Cardiac muscle cell (in vitro differentiated cells and primary cell): ENCODE results near the gene BMP8B. TPM values are rescaled to one million over a fixed set of nuclear protein-coding genes. Genes with fewer than 3 reads are reported as not detected.

Experiments
- DNase-seq, 2 donors: peaks; one replicate each; pipeline versions ENCODE4 v3.0.0 to v3.0.0-alpha.2; 2010 to 2017; ENCODE audit warnings: low read depth in 1 of 2, low spot score in 1 of 2
- H3K27ac ChIP-seq: fragments of 200-600 bp; sonication (generic); 2 replicates; pipeline ENCODE4 v1.5.1; 2016
- H3K27me3 ChIP-seq: fragments of 200-600 bp; sonication (generic); 2 replicates; pipeline ENCODE4 v1.6.0; 2016; ENCODE audit warnings: control low read depth
- H3K36me3 ChIP-seq: fragments of 200-600 bp; sonication (generic); 2 replicates; pipeline ENCODE4 v1.5.1; 2016; ENCODE audit warnings: control low read depth
- H3K4me1 ChIP-seq: fragments of 200-600 bp; sonication (generic); 2 replicates; pipeline ENCODE4 v1.8.1; 2017; ENCODE audit warnings: low read depth, mild to moderate bottlenecking, mixed run types
- H3K4me3 ChIP-seq: fragments of 200-600 bp; sonication (generic); 2 replicates; pipeline ENCODE4 v1.5.1; 2016; ENCODE audit warnings: mild to moderate bottlenecking
- H3K9me3 ChIP-seq: fragments of 200-600 bp; sonication (generic); 2 replicates; pipeline ENCODE4 v1.5.1; 2017; ENCODE audit warnings: low read depth, mild to moderate bottlenecking, control low read depth
- CTCF ChIP-seq: IDR thresholded peaks from 2 replicates; pipeline ENCODE4 v1.5.1; 2012; ENCODE audit warnings: low read depth, mild to moderate bottlenecking, low read length
- polyA plus RNA-seq: library from polyadenylated mRNA; unstranded; fragments of >200 nt; fragmentation: Nextera tagmentation; extraction: Ambion mirVana; gene quantifications from 2 replicates; pipeline ENCODE4 v1.2.1, GENCODE V29; 2016
- total RNA-seq: library from RNA; depleted of rRNA; stranded (reverse); fragments of >200 nt; gene quantifications from 2 replicates; pipeline ENCODE4 v1.2.3, GENCODE V29; 2016

Gene BMP8B
- total and polyA plus RNA-seq, 2 experiments from 2014 or later, result 0.02 TPM; not detected in 1

GRCh38 chr1:39753132-39754025 is 35.3 kb downstream of the BMP8B start:
- no peak for DNase-seq
- peaks cover 48% of the 10 kb centered on the region for H3K36me3 ChIP-seq
- TF ChIP-seq CTCF, result no peak

GRCh38 chr1:39752703-39753102 is 36.0 kb downstream of the BMP8B start:
- Histone ChIP-seq H3K27me3 (no peaks in the 10 kb centered on the region), H3K4me1 (no peaks in the 10 kb centered on the region), H3K27ac (no peak overlapping the region), H3K9me3 (no peaks in the 10 kb centered on the region), H3K4me3 (no peak overlapping the region), H3K36me3 (peaks cover 54% of the 10 kb centered on the region)
- DNase-seq, result no peak
- TF ChIP-seq CTCF, result no peak

More at GRCh38 chr1:39753132-39754025, 35.3 kb downstream of the BMP8B start:
- Histone ChIP-seq H3K27me3 (no peaks in the 10 kb centered on the region), H3K4me3 (no peak overlapping the region), H3K4me1 (no peaks in the 10 kb centered on the region), H3K9me3 (no peaks in the 10 kb centered on the region), H3K27ac (no peak overlapping the region)

- no peak overlapping the region for H3K4me3 ChIP-seq
- no peaks in the 10 kb centered on the region for H3K27me3 ChIP-seq
- no peaks in the 10 kb centered on the region for H3K4me1 ChIP-seq
- peaks cover 62% of the 10 kb centered on the region for H3K36me3 ChIP-seq
- DNase-seq, result no peak
- H3K27ac ChIP-seq, result no peak overlapping the region
- no peak for TF ChIP-seq CTCF
- H3K9me3 ChIP-seq, result no peaks in the 10 kb centered on the region
These were observed 37.1 kb downstream of the BMP8B start for GRCh38 chr1:39751595-39751994.

- Histone ChIP-seq H3K36me3 (peaks cover 81% of the 10 kb centered on the region), H3K27ac (no peak overlapping the region), H3K27me3 (no peaks in the 10 kb centered on the region), H3K4me1 (no peaks in the 10 kb centered on the region), H3K9me3 (no peaks in the 10 kb centered on the region), H3K4me3 (no peak overlapping the region)
- no peak for TF ChIP-seq CTCF
- DNase-seq, result no peak
These were observed 43.5 kb downstream of the BMP8B start for GRCh38 chr1:39745016-39745670.

GRCh38 chr1:39738622-39739366 is 49.9 kb downstream of the BMP8B start, which contains the start of gene PPIE:
TSS of gene PPIE (plus strand) at chr1:39738882. CDS start at chr1:39738901, 19 bp downstream.
- Histone ChIP-seq H3K4me3 (peak within 1 kb of the TSS; percentile 79), H3K4me1 (peaks cover 6% of the 10 kb centered on the region), H3K9me3 (no peaks in the 10 kb centered on the region), H3K27me3 (peaks cover 40% of the 10 kb centered on the region), H3K36me3 (peaks cover 29% of the 10 kb centered on the region), H3K27ac (peak within 1 kb of the TSS; percentile 66)
- DNase-seq, result peak; percentile 94
- no peak for TF ChIP-seq CTCF
